H9 (cell line): ENCODE results near the gene PLEKHA7. TPM values are rescaled to one million over a fixed set of nuclear protein-coding genes. Genes with fewer than 3 reads are reported as not detected.

Experiments used
- DNase-seq: peaks from one replicate; pipeline ENCODE4 v3.0.0-alpha.2; 2017
- H2AFZ ChIP-seq: one replicate; pipeline ENCODE4 v1.6.1; 2013; ENCODE audit warnings: mild to moderate bottlenecking, low read length, control low read depth, moderate library complexity
- H2AK5ac ChIP-seq: 2 replicates; pipeline ENCODE4 v1.6.1; 2013; ENCODE audit warnings: low read length, control low read depth, mixed read lengths; ENCODE audit not compliant: insufficient read length
- H2BK120ac ChIP-seq: one replicate; pipeline ENCODE4 v1.6.1; 2013; ENCODE audit warnings: low read depth, mild to moderate bottlenecking, low read length, control low read depth, inconsistent platforms; ENCODE audit not compliant: poor library complexity, severe bottlenecking
- H2BK12ac ChIP-seq: 2 replicates; pipeline ENCODE4 v1.6.1; 2013; ENCODE audit warnings: low read length, control low read depth, mixed read lengths, low read depth; ENCODE audit not compliant: insufficient read length
- H2BK15ac ChIP-seq: 2 replicates; pipeline ENCODE4 v1.6.1; 2013; ENCODE audit warnings: low read depth, low read length, control low read depth
- H2BK20ac ChIP-seq: one replicate; pipeline ENCODE4 v1.6.1; 2013; ENCODE audit warnings: low read depth, mild to moderate bottlenecking, low read length, control low read depth, inconsistent platforms; ENCODE audit not compliant: poor library complexity, severe bottlenecking
- H2BK5ac ChIP-seq: 2 replicates; pipeline ENCODE4 v1.6.1; 2013; ENCODE audit warnings: low read length, control low read depth, mixed read lengths; ENCODE audit not compliant: insufficient read length
- H3K14ac ChIP-seq: 2 replicates; pipeline ENCODE4 v1.6.1; 2013; ENCODE audit warnings: low read length, control low read depth; ENCODE audit not compliant: insufficient read depth
- H3K18ac ChIP-seq: 2 replicates; pipeline ENCODE4 v1.6.1; 2013; ENCODE audit warnings: low read depth, mild to moderate bottlenecking, mixed read lengths, low read length, control low read depth; ENCODE audit not compliant: insufficient read length
- H3K23ac ChIP-seq: 2 replicates; pipeline ENCODE4 v1.6.1; 2013; ENCODE audit warnings: low read length, control low read depth, mixed read lengths, low read depth; ENCODE audit not compliant: insufficient read length
- H3K23me2 ChIP-seq: 2 replicates; pipeline ENCODE4 v1.6.1; 2013; ENCODE audit warnings: low read depth, mild to moderate bottlenecking, mixed read lengths, low read length, control low read depth; ENCODE audit not compliant: insufficient read length, poor library complexity, severe bottlenecking
- H3K27ac ChIP-seq: 2 replicates; pipeline ENCODE4 v1.5.1; 2013; ENCODE audit warnings: low read length, control low read depth, mixed read lengths, low read depth; ENCODE audit not compliant: insufficient read length
- H3K27me3 ChIP-seq: 2 replicates; pipeline ENCODE4 v1.6.1; 2013; ENCODE audit warnings: low read length, control low read depth, inconsistent platforms; ENCODE audit not compliant: insufficient read depth
- H3K4ac ChIP-seq: 2 replicates; pipeline ENCODE4 v1.6.1; 2013; ENCODE audit warnings: low read depth, mild to moderate bottlenecking, control low read depth, inconsistent platforms, low read length, moderate library complexity
- H3K4me1 ChIP-seq: 2 replicates; pipeline ENCODE4 v1.6.1; 2013; ENCODE audit warnings: low read length, control low read depth, inconsistent platforms; ENCODE audit not compliant: insufficient read depth
- H3K4me2 ChIP-seq: 2 replicates; pipeline ENCODE4 v1.6.1; 2013; ENCODE audit warnings: low read length, control low read depth, mixed read lengths; ENCODE audit not compliant: insufficient read length, insufficient read depth
- H3K56ac ChIP-seq: 2 replicates; pipeline ENCODE4 v1.6.1; 2013; ENCODE audit warnings: low read depth, mild to moderate bottlenecking, mixed read lengths, low read length, control low read depth; ENCODE audit not compliant: insufficient read length
- H3K79me1 ChIP-seq: 2 replicates; pipeline ENCODE4 v1.6.1; 2013; ENCODE audit warnings: low read depth, mild to moderate bottlenecking, moderate library complexity, low read length, control low read depth, inconsistent platforms; ENCODE audit not compliant: insufficient read depth, poor library complexity, severe bottlenecking
- H3K79me2 ChIP-seq: 2 replicates; pipeline ENCODE4 v1.6.1; 2013; ENCODE audit warnings: low read length, control low read depth, inconsistent platforms; ENCODE audit not compliant: insufficient read depth
- H3K9ac ChIP-seq: 2 replicates; pipeline ENCODE4 v1.6.1; 2013; ENCODE audit warnings: low read length, control low read depth, mixed read lengths; ENCODE audit not compliant: insufficient read length; ENCODE audit errors: extremely low read depth
- H3K9me3 ChIP-seq: one replicate; pipeline ENCODE4 v1.6.1; 2013; ENCODE audit warnings: low read depth, low read length, inconsistent platforms; ENCODE audit not compliant: control insufficient read depth
- H3T11ph ChIP-seq: one replicate; pipeline ENCODE4 v1.6.1; 2013; ENCODE audit warnings: mild to moderate bottlenecking, low read length, control low read depth, inconsistent platforms
- H4K20me1 ChIP-seq: one replicate; pipeline ENCODE4 v1.6.1; 2013; ENCODE audit not compliant: control insufficient read depth, insufficient read length, insufficient read depth
- H4K5ac ChIP-seq: 2 replicates; pipeline ENCODE4 v1.6.1; 2013; ENCODE audit warnings: low read depth, mild to moderate bottlenecking, mixed read lengths, low read length, control low read depth; ENCODE audit not compliant: insufficient read length
- H4K8ac ChIP-seq: replicated peaks from 2 replicates; pipeline ENCODE4 v1.6.1; 2013; ENCODE audit warnings: low read length, control low read depth, mixed read lengths, low read depth; ENCODE audit not compliant: insufficient read length
- H4K91ac ChIP-seq: 2 replicates; pipeline ENCODE4 v1.6.1; 2013; ENCODE audit warnings: low read depth, mild to moderate bottlenecking, moderate library complexity, mixed read lengths, low read length, control low read depth; ENCODE audit not compliant: insufficient read length
- H3K27ac Mint-ChIP-seq, 3 experiments: 2 replicates in 2 of 3; 3 replicates in 1 of 3; pipeline ENCODE4 v1.8.0; 2020 to 2021; ENCODE audit warnings: mixed read lengths in 3 of 3, mild to moderate bottlenecking in 1 of 3, moderate library complexity in 1 of 3
- H3K27me3 Mint-ChIP-seq: 2 replicates; pipeline ENCODE4 v1.8.0; 2021; ENCODE audit warnings: low read depth, mild to moderate bottlenecking, moderate library complexity, mixed read lengths
- H3K36me3 Mint-ChIP-seq, 3 experiments: 2 replicates in 2 of 3; 3 replicates in 1 of 3; pipeline ENCODE4 v1.8.0; 2020 to 2021; ENCODE audit warnings: low read depth in 3 of 3, mixed read lengths in 3 of 3; ENCODE audit not compliant: insufficient read depth in 1 of 3
- H3K4me1 Mint-ChIP-seq, 2 experiments: 2 replicates each; pipeline ENCODE4 v1.8.0; 2020; ENCODE audit warnings: mixed read lengths in 2 of 2
- H3K4me3 Mint-ChIP-seq, 2 experiments: 2 replicates in 1 of 2; 3 replicates in 1 of 2; pipeline ENCODE4 v1.8.0; 2020 to 2021; ENCODE audit warnings: mild to moderate bottlenecking in 2 of 2, mixed read lengths in 2 of 2, moderate library complexity in 1 of 2
- H3K9me3 Mint-ChIP-seq, 2 experiments: 2 replicates in 1 of 2; 3 replicates in 1 of 2; pipeline ENCODE4 v1.8.0; 2020; ENCODE audit warnings: mild to moderate bottlenecking in 2 of 2, mixed read lengths in 2 of 2, moderate library complexity in 1 of 2
- WGBS: extraction: QIAGEN DNeasy Blood & Tissue Kit; methylation state at CpG from one replicate; pipeline ENCODE4 v1.1.7; 2013; ENCODE audit warnings: missing lambda C conversion rate, low lambda C conversion rate, mixed read lengths; ENCODE audit not compliant: insufficient read length; ENCODE audit errors: extremely low coverage; 5-methylcytosine and 5-hydroxymethylcytosine counted together
- total RNA-seq: library from RNA; stranded (reverse); gene quantifications from 2 replicates; pipeline ENCODE4 v1.2.1, GENCODE V29; 2021
- TF ChIP-seq, protein P1 (sequence below): fragments of 200-600 bp; sonication (generic); conservative IDR thresholded peaks from 3 replicates; pipeline ENCODE4 v1.8.0; 2021; ENCODE audit warnings: antibody characterized with exemption, mild to moderate bottlenecking

Gene PLEKHA7
- total RNA-seq, 1 experiment from 2014 or later: 21.0 TPM

DNA sequence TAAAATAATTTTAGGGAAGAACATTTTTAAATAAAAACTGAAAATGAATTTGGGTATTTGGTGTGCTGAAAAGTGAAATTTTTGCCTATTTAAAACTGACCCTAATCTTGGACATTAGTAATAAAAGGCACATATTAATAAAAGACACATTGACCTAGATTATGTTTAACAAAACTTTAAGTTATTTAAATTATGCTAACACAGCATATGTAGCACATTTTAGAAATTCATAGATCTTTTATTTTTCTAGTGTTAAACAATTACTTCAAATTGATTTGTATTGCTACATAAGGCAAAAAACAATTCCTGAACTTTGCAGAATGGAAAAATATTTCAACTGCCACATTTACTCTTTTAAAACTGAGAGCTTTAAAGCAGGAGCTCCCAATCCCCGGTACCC is 265.1 kb downstream of the PLEKHA7 start:
- Mint-ChIP-seq H3K4me3 (no peak overlapping the region), H3K27ac (no peak overlapping the region), H3K27me3 (no peaks in the 10 kb centered on the region), H3K4me1 (peaks cover 6 to 8% of the 10 kb centered on the region in 2 experiments), H3K36me3 (peaks cover 66 to 96% (median 95%) of the 10 kb centered on the region in 3 experiments), H3K9me3 (0 out of 5 replicates have a peak, but pooled peaks cover 0 to 2% of the 10 kb centered on the region in 2 experiments)
- no peak overlapping the region for H2BK120ac ChIP-seq
- H2AK5ac ChIP-seq: no peak overlapping the region
- H2BK5ac ChIP-seq: no peak overlapping the region
- no peak overlapping the region for H3K23ac ChIP-seq
- no peak overlapping the region for H3K9ac ChIP-seq
- H4K8ac ChIP-seq: no peak overlapping the region
- H4K20me1 ChIP-seq: no peaks in the 10 kb centered on the region
- H3K23me2 ChIP-seq: no peaks in the 10 kb centered on the region
- H3K79me2 ChIP-seq: peaks cover 2% of the 10 kb centered on the region; the same call in 1 of the 2 replicates
- no peak overlapping the region for H3K4me2 ChIP-seq
- no peak overlapping the region for H2BK15ac ChIP-seq
- H3K79me1 ChIP-seq: no peaks in the 10 kb centered on the region
- H3K56ac ChIP-seq: no peak overlapping the region
- no peaks in the 10 kb centered on the region for H3K27me3 ChIP-seq
- TF ChIP-seq, protein P1, sequence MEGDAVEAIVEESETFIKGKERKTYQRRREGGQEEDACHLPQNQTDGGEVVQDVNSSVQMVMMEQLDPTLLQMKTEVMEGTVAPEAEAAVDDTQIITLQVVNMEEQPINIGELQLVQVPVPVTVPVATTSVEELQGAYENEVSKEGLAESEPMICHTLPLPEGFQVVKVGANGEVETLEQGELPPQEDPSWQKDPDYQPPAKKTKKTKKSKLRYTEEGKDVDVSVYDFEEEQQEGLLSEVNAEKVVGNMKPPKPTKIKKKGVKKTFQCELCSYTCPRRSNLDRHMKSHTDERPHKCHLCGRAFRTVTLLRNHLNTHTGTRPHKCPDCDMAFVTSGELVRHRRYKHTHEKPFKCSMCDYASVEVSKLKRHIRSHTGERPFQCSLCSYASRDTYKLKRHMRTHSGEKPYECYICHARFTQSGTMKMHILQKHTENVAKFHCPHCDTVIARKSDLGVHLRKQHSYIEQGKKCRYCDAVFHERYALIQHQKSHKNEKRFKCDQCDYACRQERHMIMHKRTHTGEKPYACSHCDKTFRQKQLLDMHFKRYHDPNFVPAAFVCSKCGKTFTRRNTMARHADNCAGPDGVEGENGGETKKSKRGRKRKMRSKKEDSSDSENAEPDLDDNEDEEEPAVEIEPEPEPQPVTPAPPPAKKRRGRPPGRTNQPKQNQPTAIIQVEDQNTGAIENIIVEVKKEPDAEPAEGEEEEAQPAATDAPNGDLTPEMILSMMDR: no peak
- no peak overlapping the region for H3K18ac ChIP-seq
- H3K27ac ChIP-seq: no peak overlapping the region
- H2BK20ac ChIP-seq: no peak overlapping the region
- H3T11ph ChIP-seq: no peak overlapping the region
- no CpG with 5 or more reads among the region's 1 CpG for WGBS
- DNase-seq: no peak
- H3K9me3 ChIP-seq: no peaks in the 10 kb centered on the region
- H3K4ac ChIP-seq: no peak overlapping the region
- H4K5ac ChIP-seq: no peak overlapping the region
- no peak overlapping the region for H4K91ac ChIP-seq
- no peaks in the 10 kb centered on the region for H3K4me1 ChIP-seq
- no peak overlapping the region for H3K14ac ChIP-seq
- no peak overlapping the region for H2BK12ac ChIP-seq
- H2AFZ ChIP-seq: no peak overlapping the region
